ENCODE data around the gene ZNF598. TPM values are rescaled to one million over a fixed set of nuclear protein-coding genes. Genes with fewer than 3 reads are reported as not detected.
"Not testable (repeated sequence)": the region's sequence is repeated elsewhere in the genome, so short reads cannot be mapped to it uniquely, and the experiment has no call there.

Gene ZNF598
- total RNA-seq, 1 donor from 2014 or later, result 46.1 TPM

DNA sequence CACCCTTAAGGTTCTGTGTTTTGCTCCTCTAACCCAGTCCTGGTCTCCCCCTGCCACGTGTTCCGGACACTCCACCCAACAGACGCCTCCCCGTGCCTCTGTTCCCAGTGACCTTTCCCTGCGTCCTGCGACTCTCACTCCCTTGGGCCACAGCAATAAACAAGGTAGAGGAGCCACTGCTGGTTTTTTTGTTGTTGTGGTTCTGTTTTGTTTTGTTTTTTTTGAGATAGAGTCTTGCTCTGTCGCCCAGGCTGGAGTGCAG is 6.3 kb upstream of the ZNF598 start:
- Mint-ChIP-seq H3K27ac (peak overlapping the region; percentile 84), H3K4me3 (no peak overlapping the region), H3K27me3 (peaks cover 19% of the 10 kb centered on the region), H3K36me3 (no peaks in the 10 kb centered on the region), H3K4me1 (ENCODE audit: unreplicated experiment) (peaks cover 8% of the 10 kb centered on the region), H3K9me3 (no peaks in the 10 kb centered on the region)
- TF ChIP-seq, protein P1, sequence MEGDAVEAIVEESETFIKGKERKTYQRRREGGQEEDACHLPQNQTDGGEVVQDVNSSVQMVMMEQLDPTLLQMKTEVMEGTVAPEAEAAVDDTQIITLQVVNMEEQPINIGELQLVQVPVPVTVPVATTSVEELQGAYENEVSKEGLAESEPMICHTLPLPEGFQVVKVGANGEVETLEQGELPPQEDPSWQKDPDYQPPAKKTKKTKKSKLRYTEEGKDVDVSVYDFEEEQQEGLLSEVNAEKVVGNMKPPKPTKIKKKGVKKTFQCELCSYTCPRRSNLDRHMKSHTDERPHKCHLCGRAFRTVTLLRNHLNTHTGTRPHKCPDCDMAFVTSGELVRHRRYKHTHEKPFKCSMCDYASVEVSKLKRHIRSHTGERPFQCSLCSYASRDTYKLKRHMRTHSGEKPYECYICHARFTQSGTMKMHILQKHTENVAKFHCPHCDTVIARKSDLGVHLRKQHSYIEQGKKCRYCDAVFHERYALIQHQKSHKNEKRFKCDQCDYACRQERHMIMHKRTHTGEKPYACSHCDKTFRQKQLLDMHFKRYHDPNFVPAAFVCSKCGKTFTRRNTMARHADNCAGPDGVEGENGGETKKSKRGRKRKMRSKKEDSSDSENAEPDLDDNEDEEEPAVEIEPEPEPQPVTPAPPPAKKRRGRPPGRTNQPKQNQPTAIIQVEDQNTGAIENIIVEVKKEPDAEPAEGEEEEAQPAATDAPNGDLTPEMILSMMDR (conservative IDR thresholded peaks at IDR 0.05), result no peak
- no peak for DNase-seq (ENCODE audit: extremely low spot score, unreplicated experiment)

DNA sequence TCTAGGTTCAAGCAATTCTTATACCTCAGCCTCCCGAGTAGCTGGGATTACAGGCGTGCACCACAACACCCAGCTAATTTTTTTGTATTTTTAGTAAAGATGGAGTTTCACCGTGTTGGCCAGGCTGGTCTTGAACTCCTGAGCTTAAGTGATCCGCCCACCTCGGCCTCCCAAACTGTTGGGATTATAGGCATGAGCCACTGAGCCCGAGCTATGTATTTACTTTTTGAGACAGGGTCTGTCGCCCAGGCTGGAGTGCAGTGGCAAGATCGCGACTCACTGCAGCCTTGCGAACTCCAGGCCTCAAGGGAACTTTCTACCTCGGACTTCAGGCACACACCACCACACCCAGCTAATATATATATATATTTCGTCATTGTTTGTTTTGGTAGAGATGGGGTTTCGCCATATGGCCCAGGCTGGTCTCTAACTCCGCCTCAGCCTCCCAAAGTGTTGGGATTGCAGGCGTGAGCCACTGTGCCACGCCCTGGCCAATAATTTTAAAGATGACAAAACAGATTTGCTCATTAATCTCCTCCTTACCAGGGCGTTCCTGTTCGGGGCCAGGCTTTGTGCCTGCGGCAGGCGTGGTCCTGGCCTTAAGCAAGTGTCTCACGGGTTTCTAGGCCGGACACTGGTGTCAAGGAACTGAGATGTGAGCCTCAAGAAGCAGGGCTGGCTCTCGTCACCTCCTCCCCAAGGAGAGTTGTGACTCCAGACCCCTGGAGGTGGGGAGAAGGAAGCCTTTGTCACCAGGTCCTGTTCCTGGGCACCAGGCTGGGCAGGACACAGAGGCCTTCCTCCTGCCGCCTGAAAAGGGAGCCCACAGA is 5.7 kb upstream of the ZNF598 start:
- H3K4me1 Mint-ChIP-seq (ENCODE audit: unreplicated experiment), result peaks cover 10% of the 10 kb centered on the region
- H3K27me3 Mint-ChIP-seq, result peaks cover 13% of the 10 kb centered on the region
- no peaks in the 10 kb centered on the region for H3K9me3 Mint-ChIP-seq
- TF ChIP-seq, protein P1 (conservative IDR thresholded peaks at IDR 0.05), result no peak
- peak overlapping the region; percentile 84 for H3K27ac Mint-ChIP-seq
- no peaks in the 10 kb centered on the region for H3K36me3 Mint-ChIP-seq
- no peak for DNase-seq (ENCODE audit: extremely low spot score, unreplicated experiment)
- peak overlapping the region; percentile 17 for H3K4me3 Mint-ChIP-seq

DNA sequence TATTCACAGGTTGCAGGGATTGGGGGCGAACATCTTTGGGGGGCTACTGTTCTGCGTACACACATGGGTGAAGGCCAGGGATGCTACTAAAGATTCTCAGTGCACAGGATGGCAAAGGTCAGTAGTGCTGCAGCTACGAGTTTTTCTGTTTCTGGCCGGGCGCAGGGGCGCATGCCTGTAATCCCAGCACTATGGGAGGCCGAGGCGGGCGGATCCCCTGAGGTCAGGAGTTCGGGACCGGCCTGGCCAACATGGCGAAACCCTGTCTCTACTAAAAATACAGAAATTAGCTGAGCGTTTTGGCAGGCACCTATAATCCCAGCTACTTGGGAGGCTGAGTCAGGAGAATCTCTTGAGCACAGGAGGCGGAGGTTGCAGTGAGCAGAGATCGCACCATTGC is 3.9 kb upstream of the ZNF598 start:
- Mint-ChIP-seq H3K27ac (no peak overlapping the region), H3K36me3 (no peaks in the 10 kb centered on the region), H3K4me1 (ENCODE audit: unreplicated experiment) (peaks cover 19% of the 10 kb centered on the region), H3K9me3 (no peaks in the 10 kb centered on the region), H3K4me3 (no peak overlapping the region), H3K27me3 (peaks cover 4% of the 10 kb centered on the region)
- TF ChIP-seq, protein P1 (conservative IDR thresholded peaks at IDR 0.05), result no peak
- no peak for DNase-seq (ENCODE audit: extremely low spot score, unreplicated experiment)

DNA sequence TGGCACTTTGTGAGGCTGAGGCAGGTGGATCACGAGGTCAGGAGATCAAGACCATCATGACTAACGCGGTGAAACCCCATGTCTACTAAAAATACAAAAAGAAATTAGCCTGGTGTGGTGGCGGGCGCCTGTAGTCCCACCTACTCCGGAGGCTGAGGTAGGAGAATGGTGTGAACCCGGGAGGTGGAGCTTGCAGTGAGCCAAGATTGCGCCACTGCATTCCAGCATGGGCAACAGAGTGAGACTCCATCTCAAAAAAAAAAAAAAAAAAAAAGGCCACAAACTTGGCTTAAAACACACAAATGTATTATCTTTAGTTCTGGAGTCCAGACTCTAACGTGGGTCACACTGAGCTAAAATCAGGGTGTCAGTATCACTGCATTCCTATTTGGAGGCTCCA is 2.1 kb upstream of the ZNF598 start:
- not testable (repeated sequence) for DNase-seq (ENCODE audit: extremely low spot score, unreplicated experiment); H3K27me3 Mint-ChIP-seq; H3K4me3 Mint-ChIP-seq

DNA sequence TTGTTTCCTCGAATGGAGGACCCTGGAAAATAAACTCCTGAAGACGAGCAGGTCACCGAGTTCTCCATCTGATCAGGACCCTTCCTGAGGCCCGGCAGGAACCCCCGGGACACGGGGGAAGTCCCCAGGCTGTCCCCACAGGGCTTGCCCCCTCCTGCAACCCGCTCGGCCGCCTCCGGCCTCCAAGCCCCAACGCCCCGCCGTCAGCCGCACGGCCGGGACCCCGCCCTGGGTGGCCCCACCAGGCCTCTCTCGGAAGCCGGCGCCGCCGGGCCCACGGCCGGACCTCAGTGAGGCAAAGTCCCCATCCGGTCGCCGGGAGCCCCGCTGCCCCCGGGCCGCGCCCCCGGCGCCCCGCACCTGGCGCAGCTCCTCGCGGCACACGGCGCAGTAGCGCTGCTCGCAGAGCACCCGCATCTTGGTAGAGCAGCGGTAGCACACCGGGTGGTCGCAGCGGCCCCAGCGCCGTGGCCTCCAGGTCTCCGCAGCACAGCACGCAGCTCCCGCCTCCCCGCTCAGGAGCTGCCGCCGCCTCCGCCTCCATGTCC is 383 bp downstream of the ZNF598 start:
- peak overlapping the region; percentile 89 for H3K4me3 Mint-ChIP-seq
- no peaks in the 10 kb centered on the region for H3K9me3 Mint-ChIP-seq
- DNase-seq (ENCODE audit: extremely low spot score, unreplicated experiment), result no peak
- TF ChIP-seq, protein P1 (conservative IDR thresholded peaks at IDR 0.05), result no peak
- H3K36me3 Mint-ChIP-seq, result no peaks in the 10 kb centered on the region
- H3K27ac Mint-ChIP-seq, result peak overlapping the region; percentile 90
- no peaks in the 10 kb centered on the region for H3K27me3 Mint-ChIP-seq
- peaks cover 15% of the 10 kb centered on the region for H3K4me1 Mint-ChIP-seq (ENCODE audit: unreplicated experiment)

More for the DNA sequence above, 2.1 kb upstream of the ZNF598 start:
- not testable (repeated sequence) for H3K27ac Mint-ChIP-seq, H3K36me3 Mint-ChIP-seq, H3K9me3 Mint-ChIP-seq
- peaks cover 23% of the 10 kb centered on the region for H3K4me1 Mint-ChIP-seq (ENCODE audit: unreplicated experiment)

DNA sequence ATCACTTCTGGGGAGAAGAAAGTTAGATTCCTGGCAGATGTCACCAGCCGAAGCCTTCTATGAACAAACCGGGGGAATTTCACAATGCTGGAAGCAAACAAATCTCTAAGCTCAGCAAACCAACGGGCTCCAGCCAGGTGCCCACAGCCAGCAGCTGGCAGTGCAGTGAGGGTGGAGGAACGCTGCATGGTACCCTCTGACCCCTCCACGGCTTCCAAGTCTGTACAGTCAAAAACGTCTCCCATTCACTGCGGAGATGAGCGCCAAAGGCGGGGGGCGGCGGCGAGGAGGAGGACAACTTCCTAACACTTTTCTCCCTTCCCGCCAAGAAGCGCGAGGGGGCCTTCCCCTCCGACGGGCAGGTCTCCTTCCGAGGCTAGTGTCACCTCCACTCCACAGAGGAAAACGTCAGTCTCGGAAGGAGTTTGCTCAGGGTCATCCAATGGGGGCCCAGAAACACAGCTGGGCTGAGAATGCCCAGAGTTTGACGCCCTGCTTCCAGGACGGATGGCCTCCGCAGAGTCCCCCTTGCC is 924 bp downstream of the ZNF598 start:
- TF ChIP-seq, protein P1 (conservative IDR thresholded peaks at IDR 0.05), result no peak
- Mint-ChIP-seq H3K9me3 (no peaks in the 10 kb centered on the region), H3K36me3 (no peaks in the 10 kb centered on the region), H3K27ac (peak overlapping the region; percentile 90), H3K4me3 (peak overlapping the region; percentile 89), H3K4me1 (ENCODE audit: unreplicated experiment) (peaks cover 15% of the 10 kb centered on the region), H3K27me3 (no peaks in the 10 kb centered on the region)
- DNase-seq (ENCODE audit: extremely low spot score, unreplicated experiment), result no peak
